Stimulated activated CD8-positive, alpha-beta memory T cell treated with anti-CD3 and anti-CD28 coated beads, Interleukin-4, amount 100 ng/mL, for 1 hour (primary cell): Measurements from ENCODE around the gene TCTN1.

Experiments used
- DNase-seq, 2 donors: peaks; one replicate each; pipeline ENCODE4 v3.0.0-alpha.2; 2020; ENCODE audit warnings: low read depth in 2 of 2, low spot score in 1 of 2

The TCTN1 gene

DNA sequence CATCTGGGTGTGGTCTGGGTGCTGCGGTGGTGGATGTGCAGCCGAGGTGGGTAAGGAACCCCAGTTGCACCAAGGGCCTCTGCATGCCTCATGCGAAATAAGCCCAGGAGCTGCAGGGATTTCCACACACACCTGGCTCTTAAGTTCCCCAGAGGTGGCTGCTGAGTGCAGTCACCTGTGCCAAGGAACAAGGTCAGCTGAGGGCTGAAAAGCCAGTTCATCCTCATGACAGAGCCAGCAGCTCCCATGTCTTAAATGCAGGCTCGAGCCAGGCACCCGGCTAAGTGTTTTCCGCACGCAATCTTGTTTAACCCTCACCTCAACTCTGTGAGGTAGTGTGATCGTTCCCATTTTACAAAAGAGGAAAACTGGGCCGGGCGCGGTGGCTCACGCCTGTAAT is 65.3 kb downstream of the TCTN1 start:
- DNase-seq: no peak

DNA sequence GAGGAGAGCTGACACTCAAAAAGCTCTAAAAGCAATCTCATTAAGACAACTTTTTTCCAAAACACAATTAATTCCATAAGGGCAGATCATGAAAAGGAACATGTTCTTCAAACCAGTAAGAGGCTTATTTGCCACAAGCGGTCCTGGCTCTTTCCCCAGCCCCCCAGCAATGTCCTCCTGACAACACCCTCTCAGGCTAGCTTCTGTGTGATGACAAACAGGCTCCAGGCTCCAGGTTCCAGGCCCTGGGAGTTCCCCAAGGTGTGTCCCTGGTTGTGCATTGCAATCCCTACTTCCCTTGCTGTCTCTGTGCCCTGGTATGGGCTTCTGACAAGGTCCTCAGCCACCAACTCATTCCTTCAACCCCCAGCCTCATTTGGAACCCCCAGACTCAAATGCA is 66.1 kb downstream of the TCTN1 start:
- no peak for DNase-seq

DNA sequence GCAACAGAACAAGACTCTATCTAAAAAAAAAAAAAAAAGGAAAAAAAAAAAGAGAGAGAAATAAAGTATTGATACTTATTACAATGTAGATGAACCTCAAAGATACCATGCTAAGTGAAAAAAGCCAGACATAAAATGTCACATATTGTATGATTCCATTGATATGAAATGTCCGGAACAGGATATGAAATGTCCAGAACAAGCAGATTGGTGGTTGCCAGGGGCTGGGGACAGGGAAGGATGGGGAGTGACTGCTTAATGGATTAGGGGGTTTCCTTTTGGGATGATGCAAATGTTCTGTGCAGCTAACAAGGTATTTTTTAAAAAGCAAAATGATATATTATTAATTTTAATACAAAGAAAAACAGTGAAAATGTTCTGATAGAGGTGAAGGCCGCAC is 70.0 kb downstream of the TCTN1 start:
- no peak for DNase-seq

DNA sequence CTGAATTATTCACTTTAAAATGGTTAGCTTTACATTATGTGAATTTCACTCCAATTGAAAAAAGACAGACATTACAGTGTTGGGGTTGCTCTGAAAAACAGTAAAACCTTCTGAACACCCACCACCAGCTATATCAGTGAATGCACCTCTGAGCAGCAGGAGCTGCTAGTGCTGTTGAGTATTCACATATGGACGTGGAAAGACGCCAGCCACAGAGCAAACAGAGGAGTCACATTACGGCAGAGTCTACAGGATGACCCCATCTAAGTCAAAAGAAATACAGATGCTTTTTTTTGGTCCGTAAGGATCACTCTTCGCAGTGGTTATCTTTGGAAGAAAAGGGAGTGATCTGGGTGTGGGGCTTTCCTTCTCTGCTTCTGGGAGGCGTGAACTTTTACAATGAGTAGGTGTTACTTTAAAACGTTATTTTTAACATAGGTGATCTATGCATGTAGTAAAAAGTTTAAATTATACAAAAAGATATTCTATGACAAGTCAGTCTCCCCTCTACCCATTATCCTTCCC is 70.4 kb downstream of the TCTN1 start:
- no peak for DNase-seq

DNA sequence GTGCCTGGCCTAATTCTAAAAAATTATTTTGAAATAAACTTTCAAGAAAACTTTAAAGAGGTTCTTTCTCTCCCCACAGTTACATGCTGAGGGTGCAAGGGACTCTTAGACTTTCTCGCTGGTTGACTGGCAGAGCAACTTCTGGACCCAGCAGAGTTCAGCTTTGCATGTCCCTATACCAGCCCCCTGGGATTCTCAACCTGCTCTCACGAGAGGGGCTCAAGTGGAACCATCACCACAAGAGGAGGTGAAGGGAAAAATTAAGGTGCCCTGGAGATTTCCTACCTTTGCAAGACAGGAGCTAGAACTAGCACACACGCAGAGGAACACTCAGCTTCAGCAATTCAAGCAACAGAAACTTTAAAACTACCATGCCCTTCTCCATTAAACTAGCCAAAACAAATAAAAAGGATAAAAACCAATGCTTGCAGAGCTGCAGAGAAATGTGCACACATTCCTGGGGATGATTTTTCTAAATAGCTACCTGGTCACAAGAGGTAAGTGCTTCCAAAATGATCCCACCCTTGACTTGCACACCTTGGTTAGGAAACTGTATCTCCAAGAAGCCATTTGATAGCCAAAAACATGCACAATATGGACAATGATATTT is 72.5 kb downstream of the TCTN1 start:
- DNase-seq: no peak

DNA sequence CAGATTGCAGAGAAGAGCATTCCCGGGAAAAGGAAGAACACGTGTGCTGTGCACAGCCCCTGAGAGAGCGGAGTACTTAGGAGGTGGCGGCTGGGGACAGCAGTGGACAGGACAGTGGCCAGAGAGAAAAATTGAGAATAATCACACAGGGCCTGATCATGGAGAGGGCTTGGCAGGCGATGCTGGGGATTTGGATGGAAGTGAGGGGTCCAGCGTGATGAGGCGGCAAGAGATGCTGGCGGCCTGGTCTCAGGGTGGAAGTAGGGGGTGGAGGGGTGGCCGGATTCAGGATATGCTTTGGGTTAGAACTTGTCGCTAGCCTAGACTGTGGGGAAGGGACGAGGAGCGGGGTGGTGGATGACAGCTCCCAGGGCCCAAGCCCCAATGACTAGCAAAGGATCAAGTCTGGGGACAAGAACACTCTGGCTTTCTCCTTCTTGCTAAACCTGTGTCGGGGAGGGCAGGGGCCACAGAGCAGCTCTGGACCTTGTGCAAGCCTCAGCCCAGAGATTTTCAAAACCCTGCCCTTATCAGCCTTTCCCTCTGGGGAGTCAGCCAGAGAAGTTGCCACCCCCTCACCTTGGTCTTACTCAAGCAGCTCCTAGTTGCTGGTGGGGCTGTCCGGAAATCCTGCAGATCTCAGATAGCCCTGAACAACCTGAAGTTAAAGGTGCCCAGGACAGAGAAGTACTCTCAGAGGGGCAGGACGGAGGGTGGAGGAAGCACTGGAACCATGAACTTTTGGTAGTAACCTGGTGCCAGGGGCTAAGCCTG is 73.7 kb downstream of the TCTN1 start:
- DNase-seq: no peak

DNA sequence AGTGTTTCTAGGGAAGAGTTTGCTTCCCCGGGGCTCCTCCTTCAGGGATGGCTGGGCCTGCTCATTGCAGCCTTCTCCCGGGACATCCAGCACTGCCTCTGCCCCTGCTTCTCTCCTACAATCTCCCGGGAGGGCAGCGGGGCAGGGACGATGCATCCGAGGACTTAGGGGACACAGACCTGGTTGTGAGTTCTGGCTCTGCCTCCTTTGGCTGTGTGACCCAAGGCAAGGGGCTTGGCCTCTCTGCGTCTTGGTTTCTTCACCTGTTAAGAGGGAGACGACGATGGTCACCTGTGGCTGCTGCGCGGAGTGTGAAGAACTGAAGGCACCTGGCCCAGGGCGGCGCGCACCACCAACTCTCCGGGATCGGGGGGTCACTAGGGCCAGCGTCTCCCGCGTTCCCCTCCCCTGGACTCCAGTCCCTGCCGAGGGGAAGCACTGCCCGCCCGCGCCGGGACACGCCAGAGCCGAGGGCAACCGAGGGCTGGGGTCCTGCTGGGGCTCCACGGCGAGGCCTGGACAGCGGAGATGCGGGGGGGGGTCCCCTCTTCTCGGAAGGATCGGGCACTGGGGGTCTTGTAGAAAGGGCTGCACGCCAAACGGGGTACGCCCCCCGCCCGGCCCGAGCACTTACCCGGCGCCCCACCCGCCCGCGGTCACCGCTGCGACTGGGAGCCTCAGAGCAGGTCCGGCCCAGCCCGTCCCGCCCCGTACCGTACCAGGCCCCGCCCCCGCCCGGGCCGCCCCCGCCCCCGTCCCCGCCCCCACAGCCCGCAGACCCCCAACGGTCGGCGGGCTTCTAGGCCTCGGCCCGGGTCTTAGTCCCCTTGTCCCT is 74.7 kb downstream of the TCTN1 start, which contains the start of gene HVCN1:
Gene HVCN1, minus strand, starts transcription at position 670 of the 835 bp plus-strand sequence. CDS start 5,870 bp downstream, outside the sequence.
- peak in 1 of 2 donors; percentile 29 for DNase-seq

DNA sequence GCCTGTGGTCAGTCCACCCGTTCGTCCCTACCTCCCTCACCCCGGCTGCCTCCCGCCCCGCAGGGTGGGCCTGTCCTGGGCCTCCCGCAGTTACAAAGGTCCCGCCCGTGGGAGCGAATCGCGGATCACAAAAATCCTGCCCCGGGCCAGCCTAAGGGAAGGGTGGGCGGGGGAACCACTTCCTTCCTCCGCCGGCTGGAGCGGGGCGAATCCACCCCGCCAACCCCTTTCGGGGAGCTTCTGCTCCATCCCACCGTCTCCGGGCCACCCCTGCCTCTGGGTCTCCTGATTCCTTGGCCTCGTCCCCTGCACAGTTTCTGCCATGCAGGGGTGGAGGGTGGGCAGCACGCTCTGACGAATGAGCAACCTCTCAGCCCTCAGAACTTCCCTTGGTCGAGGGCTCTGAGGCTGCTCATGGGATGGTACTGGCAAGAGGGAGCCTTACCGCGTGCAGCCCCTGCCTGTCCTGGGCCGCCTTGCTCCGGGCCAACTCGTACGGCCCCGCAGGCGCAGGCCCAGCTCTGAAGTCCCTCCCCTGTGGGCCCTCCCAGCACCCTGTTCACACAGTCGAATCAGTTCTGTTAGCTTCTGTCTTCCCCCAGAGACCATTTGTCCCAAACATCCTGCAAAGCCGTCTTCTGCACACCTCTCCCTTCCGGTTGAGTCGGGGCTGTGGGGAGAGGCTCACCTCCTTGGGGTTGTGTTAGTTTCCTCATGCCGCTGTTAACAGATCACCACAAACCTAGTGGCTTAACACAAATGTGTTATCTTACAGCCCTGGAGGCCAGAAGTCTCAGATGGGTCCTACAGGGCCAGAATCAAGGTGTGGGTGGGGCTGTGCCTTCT is 75.6 kb downstream of the TCTN1 start:
- DNase-seq: peak; percentile 11 to 15

DNA sequence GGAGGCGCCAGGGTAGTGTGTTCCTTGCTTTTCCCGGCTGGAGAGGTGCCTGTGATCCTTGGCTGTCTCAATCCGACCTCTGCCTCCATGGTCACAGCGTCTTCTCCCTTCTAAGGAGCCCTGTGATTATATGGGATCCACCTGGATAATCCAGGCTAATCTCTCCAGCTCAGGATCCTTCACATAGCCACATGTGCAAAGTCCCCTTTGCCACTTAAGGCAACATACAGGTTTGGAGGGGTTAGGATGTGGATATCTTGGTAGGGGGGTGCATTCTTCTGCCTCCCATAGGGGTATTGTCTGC is 76.2 kb downstream of the TCTN1 start:
- no peak for DNase-seq

DNA sequence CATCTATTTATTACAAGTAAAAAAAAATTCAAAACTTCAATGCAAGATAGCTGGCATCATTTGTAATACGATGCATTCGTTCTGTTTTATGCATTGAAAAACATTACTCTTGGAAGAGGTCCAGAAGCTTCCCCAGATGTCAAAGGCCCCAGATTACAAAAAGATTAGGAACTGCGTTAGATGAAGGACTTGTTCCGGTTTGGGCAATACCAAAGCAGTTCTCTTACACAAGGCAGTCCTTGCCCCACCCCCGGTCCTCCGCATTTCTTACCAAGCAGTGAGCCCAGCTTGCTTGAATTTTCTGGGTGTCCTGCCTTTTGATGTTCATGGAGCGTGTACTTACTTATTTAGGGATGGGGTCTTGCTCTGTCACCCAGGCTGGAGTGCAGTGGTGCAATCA is 79.8 kb downstream of the TCTN1 start:
- DNase-seq: no peak

DNA sequence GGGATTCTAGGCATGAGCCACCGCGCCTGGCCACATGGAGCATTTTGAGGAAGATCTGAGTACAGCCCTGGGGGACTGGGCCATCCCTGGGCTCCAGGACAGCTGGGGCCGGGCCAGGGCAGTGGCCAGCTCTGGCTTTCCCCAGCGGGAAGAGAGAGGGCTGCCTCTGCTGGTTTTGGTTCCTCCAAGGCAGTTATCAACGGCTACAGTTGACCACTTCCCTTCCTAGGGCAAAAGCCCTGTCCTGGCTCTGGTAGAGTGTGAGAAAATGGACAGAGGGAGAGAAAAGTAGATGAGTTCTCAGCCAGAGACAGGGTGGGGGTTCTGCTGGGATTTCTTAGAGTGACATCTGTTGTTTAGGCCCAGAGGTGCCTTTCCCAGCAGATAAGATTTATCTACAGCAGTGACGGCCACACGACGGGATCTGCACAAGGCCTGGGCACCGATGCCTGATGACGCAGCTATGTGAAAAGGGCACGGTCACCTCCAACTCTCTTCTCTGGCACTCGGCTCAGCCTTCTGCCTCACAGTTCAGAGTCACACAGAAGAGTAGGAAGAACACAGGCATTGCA is 80.5 kb downstream of the TCTN1 start:
- DNase-seq: no peak

DNA sequence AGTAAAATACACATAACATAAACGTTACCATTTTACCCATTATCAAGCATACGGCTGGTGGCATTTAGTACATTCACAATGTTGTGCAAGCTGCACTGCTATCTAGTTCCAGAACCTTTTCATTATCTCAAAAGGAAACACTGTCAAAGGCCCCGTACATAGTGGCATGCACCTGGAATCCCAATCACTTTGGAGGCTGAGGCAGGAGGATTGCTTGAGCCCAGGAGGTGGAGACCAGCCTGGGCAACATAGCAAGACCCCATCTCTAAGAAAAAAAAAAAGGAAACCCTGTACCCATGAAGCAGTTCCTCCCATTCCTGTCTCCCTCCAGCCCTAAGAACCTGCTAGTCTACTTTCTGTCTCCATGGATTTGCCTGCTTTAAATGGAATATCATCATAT is 82.4 kb downstream of the TCTN1 start:
- no peak for DNase-seq

DNA sequence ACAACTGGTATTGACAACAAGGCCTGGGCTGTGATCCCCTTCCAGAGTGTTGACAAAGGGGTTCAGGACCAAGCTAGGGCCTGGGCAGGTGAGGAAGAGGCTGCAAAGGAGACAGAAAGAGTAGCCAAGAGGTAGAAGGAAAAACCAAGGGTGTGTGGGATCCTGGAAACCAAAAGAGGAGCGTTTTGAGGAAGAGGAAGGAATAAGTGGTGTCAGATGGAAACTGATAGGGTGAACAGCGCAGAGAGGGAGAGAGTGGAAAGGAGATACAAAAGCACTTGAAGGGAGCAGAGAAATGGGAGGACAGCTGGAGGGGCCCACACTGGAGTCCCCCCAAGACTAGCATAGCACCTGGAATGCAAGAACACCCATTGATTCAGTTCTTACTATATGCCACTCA is 83.3 kb downstream of the TCTN1 start:
- no peak for DNase-seq

DNA sequence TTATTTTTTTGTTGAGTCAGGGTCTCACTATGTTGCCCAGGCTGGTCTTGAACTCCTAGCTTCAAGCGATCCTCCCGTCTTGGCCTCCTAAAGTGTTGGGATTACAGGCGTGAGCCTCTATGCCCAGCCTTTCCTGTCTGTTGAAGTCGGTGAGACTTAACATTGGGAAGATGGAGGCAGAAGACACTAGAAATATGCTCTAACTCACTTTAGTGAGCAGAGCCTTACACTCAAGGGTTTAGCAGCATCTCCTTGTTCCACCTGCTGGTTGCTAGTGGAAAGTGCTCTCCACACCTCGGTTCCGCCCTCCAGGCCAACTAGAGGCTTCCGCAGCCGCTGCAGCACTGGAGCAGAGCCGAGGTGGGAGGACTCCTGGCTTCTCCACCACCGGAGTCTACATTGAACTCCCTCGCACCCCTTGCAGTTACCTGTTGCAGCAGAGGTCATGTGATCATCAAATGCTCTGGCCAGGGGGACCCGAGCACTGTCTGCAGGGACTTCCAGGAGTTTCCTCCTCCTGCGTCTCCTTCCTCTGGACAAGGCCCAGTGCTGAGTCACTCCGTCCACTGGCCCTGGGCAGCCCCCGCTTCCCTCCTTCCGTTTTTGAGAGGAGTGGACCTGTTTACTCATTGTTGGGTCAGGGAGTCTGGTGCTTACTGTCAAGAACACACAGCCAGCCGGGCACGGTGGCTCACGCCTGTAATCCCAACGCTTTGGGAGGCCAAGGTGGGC is 84.4 kb downstream of the TCTN1 start:
- peak; percentile 35 to 59 for DNase-seq
